ENCODE data around the gene PNMA8B.
"Not testable (repeated sequence)": the region's sequence is repeated elsewhere in the genome, so short reads cannot be mapped to it uniquely, and the experiment has no call there.

PNMA8B gene

GRCh38 chr19:46495786-46496099, at the start of gene PNMA8B:
TSS of gene PNMA8B (minus strand) at chr19:46495867. CDS start at chr19:46495465, 402 bp downstream.
- DNase-seq: no peak

- DNase-seq: no peak
These were observed 49.0 kb upstream of the PNMA8B start for GRCh38 chr19:46544651-46545050.

- DNase-seq: peak; percentile 80
These were observed 47.0 kb upstream of the PNMA8B start for GRCh38 chr19:46542428-46543230.

GRCh38 chr19:46537136-46538097, 41.8 kb upstream of the PNMA8B start:
- peak; percentile 68 for DNase-seq

- DNase-seq: no peak
These were observed 40.7 kb upstream of the PNMA8B start for GRCh38 chr19:46536391-46536790.

GRCh38 chr19:46533621-46534081, 38.0 kb upstream of the PNMA8B start:
- no peak for DNase-seq

- no peak for DNase-seq
These were observed 37.5 kb upstream of the PNMA8B start for GRCh38 chr19:46533078-46533620.

GRCh38 chr19:46530636-46531035, 35.0 kb upstream of the PNMA8B start:
- no peak for DNase-seq

GRCh38 chr19:46529622-46530451, 34.2 kb upstream of the PNMA8B start:
- DNase-seq: peak; percentile 75

- no peak for DNase-seq
These were observed 33.2 kb upstream of the PNMA8B start for GRCh38 chr19:46528601-46529590.

- DNase-seq: not testable (repeated sequence)
These were observed 31.1 kb upstream of the PNMA8B start for GRCh38 chr19:46526801-46527200.

- no peak for DNase-seq
These were observed 28.6 kb upstream of the PNMA8B start for GRCh38 chr19:46524308-46524707.

- DNase-seq: not testable (repeated sequence)
These were observed 27.3 kb upstream of the PNMA8B start for GRCh38 chr19:46522988-46523387.

- no peak for DNase-seq
These were observed 25.7 kb upstream of the PNMA8B start for GRCh38 chr19:46521241-46521868.

- DNase-seq: no peak
These were observed 24.9 kb upstream of the PNMA8B start for GRCh38 chr19:46520616-46521015.

GRCh38 chr19:46517471-46517870, 21.8 kb upstream of the PNMA8B start:
- DNase-seq: no peak

- no peak for DNase-seq
These were observed 20.2 kb upstream of the PNMA8B start for GRCh38 chr19:46515879-46516350.

- DNase-seq: no peak
These were observed 19.6 kb upstream of the PNMA8B start for GRCh38 chr19:46515290-46515609.

- DNase-seq: no peak
These were observed 19.1 kb upstream of the PNMA8B start for GRCh38 chr19:46514589-46515289.

Data from activated gamma-delta T cell treated with Interleukin-2 at 50 U/mL for 16 hours (primary cell).